Measurements from ENCODE around the gene BNIP2.
"Not testable (repeated sequence)": the region's sequence is repeated elsewhere in the genome, so short reads cannot be mapped to it uniquely, and the experiment has no call there.

Gene BNIP2

GRCh38 chr15:59687836-59688235, 1.3 kb downstream of the BNIP2 start:
- peak; percentile 50 for DNase-seq

GRCh38 chr15:59686389-59686788, 2.7 kb downstream of the BNIP2 start:
- DNase-seq, result peak; percentile 36

- DNase-seq, result no peak
Observed at GRCh38 chr15:59685737-59686297, 3.3 kb downstream of the BNIP2 start.

- no peak for DNase-seq
Observed at GRCh38 chr15:59680870-59681269, 8.2 kb downstream of the BNIP2 start.

- DNase-seq, result no peak
Observed at GRCh38 chr15:59680346-59680745, 8.8 kb downstream of the BNIP2 start.

- DNase-seq, result no peak
Observed at GRCh38 chr15:59678620-59679019, 10.5 kb downstream of the BNIP2 start.

GRCh38 chr15:59678172-59678571, 10.9 kb downstream of the BNIP2 start:
- DNase-seq, result no peak

GRCh38 chr15:59676565-59676964, 12.6 kb downstream of the BNIP2 start:
- no peak for DNase-seq

GRCh38 chr15:59674361-59674877, 14.7 kb downstream of the BNIP2 start:
- DNase-seq, result no peak

- no peak for DNase-seq
Observed at GRCh38 chr15:59668556-59668955, 20.6 kb downstream of the BNIP2 start.

GRCh38 chr15:59662260-59662659, 26.9 kb downstream of the BNIP2 start:
- DNase-seq, result no peak

- DNase-seq, result no peak
Observed at GRCh38 chr15:59659366-59659765, 29.8 kb downstream of the BNIP2 start.

GRCh38 chr15:59657635-59658125, 31.4 kb downstream of the BNIP2 start:
- no peak for DNase-seq

GRCh38 chr15:59656897-59657634, 32.1 kb downstream of the BNIP2 start, which contains the start of gene GTF2A2:
Gene GTF2A2, minus strand, starts transcription at chr15:59657515. Its CDS starts 5,238 bp downstream, at chr15:59652277.
- DNase-seq, result peak; percentile 91

- no peak for DNase-seq
Observed at GRCh38 chr15:59654046-59654445, 35.1 kb downstream of the BNIP2 start.

- DNase-seq, result no peak
Observed at GRCh38 chr15:59649603-59650002, 39.5 kb downstream of the BNIP2 start.

GRCh38 chr15:59647085-59647484, 42.0 kb downstream of the BNIP2 start:
- no peak for DNase-seq

- no peak for DNase-seq
Observed at GRCh38 chr15:59646277-59646676, 42.8 kb downstream of the BNIP2 start.

GRCh38 chr15:59645812-59646211, 43.3 kb downstream of the BNIP2 start:
- DNase-seq, result not testable (repeated sequence)

GRCh38 chr15:59644756-59645155, 44.4 kb downstream of the BNIP2 start:
- DNase-seq, result no peak

- DNase-seq, result no peak
Observed at GRCh38 chr15:59642351-59642750, 46.8 kb downstream of the BNIP2 start.

- not testable (repeated sequence) for DNase-seq
Observed at GRCh38 chr15:59637507-59637906, 51.6 kb downstream of the BNIP2 start.

GRCh38 chr15:59636184-59636583, 52.9 kb downstream of the BNIP2 start:
- no peak for DNase-seq

GRCh38 chr15:59632714-59633113, 56.4 kb downstream of the BNIP2 start:
- DNase-seq, result no peak

Data from CD4-positive, alpha-beta T cell treated with Interferon gamma for 1 hour (primary cell).